ENCODE measurements around the gene CFAP20DC.

DNA sequence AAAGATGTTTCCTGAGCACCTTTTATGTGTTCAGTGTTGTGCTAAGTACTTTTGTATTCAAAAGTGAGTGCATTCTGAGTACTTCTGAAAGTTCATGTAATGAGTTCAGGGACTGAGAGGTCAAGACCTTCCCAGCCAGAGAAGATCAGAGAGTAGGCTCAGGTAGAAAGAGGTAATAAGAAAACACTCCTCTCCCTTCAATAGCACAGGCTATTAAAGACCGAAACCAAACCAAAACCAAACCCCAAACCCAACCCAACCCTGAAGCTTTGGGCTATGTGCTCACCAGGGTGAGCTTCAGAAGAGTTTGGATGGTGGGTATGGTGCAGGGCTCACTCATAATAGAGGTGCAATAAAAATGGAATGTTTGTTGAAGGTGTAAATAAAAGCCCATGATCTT lies 306.5 kb downstream of the CFAP20DC start:
- TF ChIP-seq, protein P1, sequence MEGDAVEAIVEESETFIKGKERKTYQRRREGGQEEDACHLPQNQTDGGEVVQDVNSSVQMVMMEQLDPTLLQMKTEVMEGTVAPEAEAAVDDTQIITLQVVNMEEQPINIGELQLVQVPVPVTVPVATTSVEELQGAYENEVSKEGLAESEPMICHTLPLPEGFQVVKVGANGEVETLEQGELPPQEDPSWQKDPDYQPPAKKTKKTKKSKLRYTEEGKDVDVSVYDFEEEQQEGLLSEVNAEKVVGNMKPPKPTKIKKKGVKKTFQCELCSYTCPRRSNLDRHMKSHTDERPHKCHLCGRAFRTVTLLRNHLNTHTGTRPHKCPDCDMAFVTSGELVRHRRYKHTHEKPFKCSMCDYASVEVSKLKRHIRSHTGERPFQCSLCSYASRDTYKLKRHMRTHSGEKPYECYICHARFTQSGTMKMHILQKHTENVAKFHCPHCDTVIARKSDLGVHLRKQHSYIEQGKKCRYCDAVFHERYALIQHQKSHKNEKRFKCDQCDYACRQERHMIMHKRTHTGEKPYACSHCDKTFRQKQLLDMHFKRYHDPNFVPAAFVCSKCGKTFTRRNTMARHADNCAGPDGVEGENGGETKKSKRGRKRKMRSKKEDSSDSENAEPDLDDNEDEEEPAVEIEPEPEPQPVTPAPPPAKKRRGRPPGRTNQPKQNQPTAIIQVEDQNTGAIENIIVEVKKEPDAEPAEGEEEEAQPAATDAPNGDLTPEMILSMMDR (IDR thresholded peaks at IDR 0.05; ENCODE audit: low read depth, low read length), result no peak
- TF ChIP-seq EZH2phosphoT487 (IDR thresholded peaks at IDR 0.05; ENCODE audit: low read depth), result no peak

Measured in OCI-LY3 (cell line).